ENCODE results near the gene TINAGL1. TPM values are rescaled to one million over a fixed set of nuclear protein-coding genes. Genes with fewer than 3 reads are reported as not detected.

TINAGL1 gene, protein sequence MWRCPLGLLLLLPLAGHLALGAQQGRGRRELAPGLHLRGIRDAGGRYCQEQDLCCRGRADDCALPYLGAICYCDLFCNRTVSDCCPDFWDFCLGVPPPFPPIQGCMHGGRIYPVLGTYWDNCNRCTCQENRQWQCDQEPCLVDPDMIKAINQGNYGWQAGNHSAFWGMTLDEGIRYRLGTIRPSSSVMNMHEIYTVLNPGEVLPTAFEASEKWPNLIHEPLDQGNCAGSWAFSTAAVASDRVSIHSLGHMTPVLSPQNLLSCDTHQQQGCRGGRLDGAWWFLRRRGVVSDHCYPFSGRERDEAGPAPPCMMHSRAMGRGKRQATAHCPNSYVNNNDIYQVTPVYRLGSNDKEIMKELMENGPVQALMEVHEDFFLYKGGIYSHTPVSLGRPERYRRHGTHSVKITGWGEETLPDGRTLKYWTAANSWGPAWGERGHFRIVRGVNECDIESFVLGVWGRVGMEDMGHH
- total RNA-seq (2022; extraction: Qiagen RNA extraction), result 0.32 to 0.71 TPM (median 0.38 TPM) in 5 replicates

DNA sequence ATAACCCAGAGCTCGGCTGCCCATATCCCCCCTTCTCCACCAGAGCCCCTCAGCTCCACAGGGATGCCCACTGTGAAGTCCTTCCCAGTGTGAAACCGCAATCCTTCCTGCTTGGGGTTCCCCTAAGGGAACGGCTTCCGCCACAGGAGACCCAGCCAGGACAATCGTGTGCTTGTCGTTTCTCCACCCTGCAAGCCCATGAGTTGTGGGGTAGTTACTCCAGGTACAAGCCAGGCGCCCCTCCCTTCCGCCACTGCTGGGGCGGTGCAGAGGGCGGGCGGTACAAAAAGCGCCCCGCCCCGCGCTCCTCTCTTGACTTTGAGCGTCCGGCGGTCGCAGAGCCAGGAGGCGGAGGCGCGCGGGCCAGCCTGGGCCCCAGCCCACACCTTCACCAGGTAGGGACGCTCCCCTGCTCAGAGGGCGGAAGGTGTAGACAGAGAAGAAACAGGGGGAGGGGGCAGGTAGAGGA lies at the start of gene TINAGL1:
Gene TINAGL1, plus strand, starts transcription at position 315 of the 469 bp plus-strand sequence. CDS start 634 bp downstream, outside the sequence.

DNA sequence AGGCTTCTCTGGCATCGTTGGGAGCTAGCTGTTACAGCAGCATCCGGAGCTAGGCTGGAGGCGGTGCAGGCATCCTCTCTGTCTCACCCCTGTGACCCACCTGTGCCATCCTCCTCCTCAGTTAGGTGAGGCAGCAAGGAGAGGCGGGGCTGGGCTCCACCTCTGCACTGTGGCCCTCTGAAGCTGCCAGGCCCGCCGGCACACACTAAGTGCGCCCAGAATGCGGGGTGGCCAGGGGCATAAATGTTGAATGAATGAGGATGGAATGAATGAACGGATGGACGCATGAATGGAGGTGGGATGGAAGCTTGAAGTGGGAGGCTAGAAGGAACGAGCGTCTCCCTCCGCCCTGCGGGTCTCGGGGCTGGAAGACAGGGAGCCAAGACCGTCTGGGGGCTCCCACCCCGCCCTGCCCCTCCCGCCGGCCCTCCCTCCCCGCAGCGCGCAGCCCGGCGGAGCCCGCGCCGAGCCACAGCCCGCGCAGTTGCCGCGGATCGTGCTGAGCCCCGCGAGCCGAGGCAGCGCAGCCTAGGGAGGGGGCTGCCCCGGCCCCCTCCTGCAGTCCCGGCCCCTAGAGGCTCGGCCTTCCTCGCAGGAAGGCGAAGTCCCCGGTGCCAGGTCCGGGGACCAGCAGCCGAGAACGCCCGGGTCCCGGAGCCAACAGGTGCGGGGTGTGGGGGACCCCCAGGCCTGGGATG lies 41.1 kb downstream of the TINAGL1 start, which contains the start of gene HCRTR1:
Gene HCRTR1, plus strand, starts transcription at position 472 of the 698 bp plus-strand sequence. CDS start 1,504 bp downstream, outside the sequence.

Other genes with a start within 250 kb of the TINAGL1 start
- gene FABP3, start 203.4 kb upstream of the TINAGL1 start, total RNA-seq (2022; extraction: Qiagen RNA extraction), result not detected in 5 replicates
- 19.9 to 30.9 TPM (median 27.6 TPM) in 5 replicates for gene SERINC2, start 163.3 kb upstream of the TINAGL1 start, total RNA-seq (2022; extraction: Qiagen RNA extraction)
- not detected in 5 replicates for gene HCRTR1, start 41.2 kb downstream of the TINAGL1 start, total RNA-seq (2022; extraction: Qiagen RNA extraction)
- 41.9 to 48.4 TPM (median 43.7 TPM) in 5 replicates for gene PEF1, start 68.4 kb downstream of the TINAGL1 start, total RNA-seq (2022; extraction: Qiagen RNA extraction)
- gene COL16A1, start 127.5 kb downstream of the TINAGL1 start, total RNA-seq (2022; extraction: Qiagen RNA extraction), result 2.8 to 4.5 TPM (median 3.8 TPM) in 5 replicates
- 4.0 to 5.3 TPM (median 4.9 TPM) in 5 replicates for gene ADGRB2, start 187.8 kb downstream of the TINAGL1 start, total RNA-seq (2022; extraction: Qiagen RNA extraction)
- gene SPOCD1, start 239.5 kb downstream of the TINAGL1 start, total RNA-seq (2022; extraction: Qiagen RNA extraction), result 3.6 to 4.9 TPM (median 3.9 TPM) in 5 replicates